WTC11 (cell line): Measurements from ENCODE around the gene CACNA1C.

ENCODE experiments used
- ATF1 ChIP-seq: sonication (generic); formaldehyde crosslinking; IDR thresholded peaks from 2 replicates; pipeline ENCODE4 v1.8.1; 2023; ENCODE audit warnings: mild to moderate bottlenecking, moderate library complexity, missing genetic modification reagents
- MYBL2 ChIP-seq: sonication (generic); formaldehyde crosslinking; IDR thresholded peaks from 2 replicates; pipeline ENCODE4 v1.8.1; 2023; ENCODE audit warnings: mild to moderate bottlenecking, moderate library complexity, missing genetic modification reagents
- NFYB ChIP-seq: sonication (generic); formaldehyde crosslinking; conservative IDR thresholded peaks from 2 replicates; pipeline ENCODE4 v1.8.0; 2022; ENCODE audit warnings: low read depth, missing genetic modification reagents
- TCF7 ChIP-seq: sonication (generic); formaldehyde crosslinking; IDR thresholded peaks from 2 replicates; pipeline ENCODE4 v1.8.0; 2022; ENCODE audit warnings: mild to moderate bottlenecking, low read depth, missing genetic modification reagents, moderate library complexity
- ZNF121 ChIP-seq: sonication (generic); formaldehyde crosslinking; IDR thresholded peaks from 2 replicates; pipeline ENCODE4 v1.8.0; 2023; ENCODE audit warnings: missing genetic modification reagents
- ZNF232 ChIP-seq: sonication (generic); formaldehyde crosslinking; IDR thresholded peaks from 2 replicates; pipeline ENCODE4 v1.8.0; 2022; ENCODE audit warnings: mild to moderate bottlenecking, missing genetic modification reagents
- ZNF671 ChIP-seq: fragments of 250-450 bp; sonication (Bioruptor Pico); IDR thresholded peaks from 2 replicates; pipeline ENCODE4 v1.8.0; 2021; ENCODE audit warnings: mild to moderate bottlenecking
- TF ChIP-seq, protein P1 (sequence below): sonication (generic); formaldehyde crosslinking; IDR thresholded peaks from 2 replicates; pipeline ENCODE4 v1.8.0; 2023; ENCODE audit warnings: missing genetic modification reagents, mild to moderate bottlenecking, borderline replicate concordance
- TF ChIP-seq, protein P2 (sequence below): sonication (generic); formaldehyde crosslinking; IDR thresholded peaks from 2 replicates; pipeline ENCODE4 v1.8.1; 2023; ENCODE audit warnings: mild to moderate bottlenecking, missing genetic modification reagents, borderline replicate concordance
- TF ChIP-seq, protein P3 (sequence below): fragments of 200-600 bp; IDR thresholded peaks from 2 replicates; pipeline ENCODE4 v1.8.0; 2022; ENCODE audit warnings: antibody characterized with exemption
- TF ChIP-seq, protein P4 (sequence below): sonication (generic); formaldehyde crosslinking; conservative IDR thresholded peaks from 2 replicates; pipeline ENCODE4 v1.8.1; 2022; ENCODE audit warnings: mild to moderate bottlenecking, missing genetic modification reagents
- TF ChIP-seq, protein P5 (sequence below): sonication (generic); formaldehyde crosslinking; IDR thresholded peaks from 2 replicates; pipeline ENCODE4 v1.8.1; 2022; ENCODE audit warnings: mild to moderate bottlenecking, moderate library complexity, missing genetic modification reagents

DNA sequence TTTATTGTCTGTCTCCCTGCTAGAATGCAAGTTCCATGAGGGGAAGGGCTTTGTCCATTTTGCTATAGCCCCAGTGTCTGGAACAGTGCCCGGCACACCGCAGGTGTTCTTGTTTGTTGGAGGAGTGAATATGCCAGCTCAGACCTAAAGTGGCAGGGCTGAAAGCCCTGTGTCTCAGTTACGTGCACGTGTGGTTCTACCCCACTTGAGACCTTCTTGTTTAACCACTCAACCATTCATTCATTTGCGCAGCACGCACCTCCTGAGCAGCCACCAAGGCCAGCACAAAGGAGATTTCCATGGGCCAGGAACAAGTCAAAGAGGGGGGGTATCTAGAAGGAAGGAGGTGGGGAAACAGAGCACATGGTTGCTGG is 404.0 kb downstream of the CACNA1C start:
- TF ChIP-seq, protein P1, sequence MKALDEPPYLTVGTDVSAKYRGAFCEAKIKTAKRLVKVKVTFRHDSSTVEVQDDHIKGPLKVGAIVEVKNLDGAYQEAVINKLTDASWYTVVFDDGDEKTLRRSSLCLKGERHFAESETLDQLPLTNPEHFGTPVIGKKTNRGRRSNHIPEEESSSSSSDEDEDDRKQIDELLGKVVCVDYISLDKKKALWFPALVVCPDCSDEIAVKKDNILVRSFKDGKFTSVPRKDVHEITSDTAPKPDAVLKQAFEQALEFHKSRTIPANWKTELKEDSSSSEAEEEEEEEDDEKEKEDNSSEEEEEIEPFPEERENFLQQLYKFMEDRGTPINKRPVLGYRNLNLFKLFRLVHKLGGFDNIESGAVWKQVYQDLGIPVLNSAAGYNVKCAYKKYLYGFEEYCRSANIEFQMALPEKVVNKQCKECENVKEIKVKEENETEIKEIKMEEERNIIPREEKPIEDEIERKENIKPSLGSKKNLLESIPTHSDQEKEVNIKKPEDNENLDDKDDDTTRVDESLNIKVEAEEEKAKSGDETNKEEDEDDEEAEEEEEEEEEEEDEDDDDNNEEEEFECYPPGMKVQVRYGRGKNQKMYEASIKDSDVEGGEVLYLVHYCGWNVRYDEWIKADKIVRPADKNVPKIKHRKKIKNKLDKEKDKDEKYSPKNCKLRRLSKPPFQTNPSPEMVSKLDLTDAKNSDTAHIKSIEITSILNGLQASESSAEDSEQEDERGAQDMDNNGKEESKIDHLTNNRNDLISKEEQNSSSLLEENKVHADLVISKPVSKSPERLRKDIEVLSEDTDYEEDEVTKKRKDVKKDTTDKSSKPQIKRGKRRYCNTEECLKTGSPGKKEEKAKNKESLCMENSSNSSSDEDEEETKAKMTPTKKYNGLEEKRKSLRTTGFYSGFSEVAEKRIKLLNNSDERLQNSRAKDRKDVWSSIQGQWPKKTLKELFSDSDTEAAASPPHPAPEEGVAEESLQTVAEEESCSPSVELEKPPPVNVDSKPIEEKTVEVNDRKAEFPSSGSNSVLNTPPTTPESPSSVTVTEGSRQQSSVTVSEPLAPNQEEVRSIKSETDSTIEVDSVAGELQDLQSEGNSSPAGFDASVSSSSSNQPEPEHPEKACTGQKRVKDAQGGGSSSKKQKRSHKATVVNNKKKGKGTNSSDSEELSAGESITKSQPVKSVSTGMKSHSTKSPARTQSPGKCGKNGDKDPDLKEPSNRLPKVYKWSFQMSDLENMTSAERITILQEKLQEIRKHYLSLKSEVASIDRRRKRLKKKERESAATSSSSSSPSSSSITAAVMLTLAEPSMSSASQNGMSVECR (CRISPR knock-in tag): no peak
- TF ChIP-seq ZNF121 (CRISPR knock-in tag) (no peak), ATF1 (CRISPR knock-in tag) (no peak), NFYB (no peak), ZNF232 (CRISPR knock-in tag) (no peak), MYBL2 (CRISPR knock-in tag) (no peak), ZNF671 (CRISPR knock-in tag) (no peak), TCF7 (CRISPR knock-in tag) (no peak)
- TF ChIP-seq, protein P2, sequence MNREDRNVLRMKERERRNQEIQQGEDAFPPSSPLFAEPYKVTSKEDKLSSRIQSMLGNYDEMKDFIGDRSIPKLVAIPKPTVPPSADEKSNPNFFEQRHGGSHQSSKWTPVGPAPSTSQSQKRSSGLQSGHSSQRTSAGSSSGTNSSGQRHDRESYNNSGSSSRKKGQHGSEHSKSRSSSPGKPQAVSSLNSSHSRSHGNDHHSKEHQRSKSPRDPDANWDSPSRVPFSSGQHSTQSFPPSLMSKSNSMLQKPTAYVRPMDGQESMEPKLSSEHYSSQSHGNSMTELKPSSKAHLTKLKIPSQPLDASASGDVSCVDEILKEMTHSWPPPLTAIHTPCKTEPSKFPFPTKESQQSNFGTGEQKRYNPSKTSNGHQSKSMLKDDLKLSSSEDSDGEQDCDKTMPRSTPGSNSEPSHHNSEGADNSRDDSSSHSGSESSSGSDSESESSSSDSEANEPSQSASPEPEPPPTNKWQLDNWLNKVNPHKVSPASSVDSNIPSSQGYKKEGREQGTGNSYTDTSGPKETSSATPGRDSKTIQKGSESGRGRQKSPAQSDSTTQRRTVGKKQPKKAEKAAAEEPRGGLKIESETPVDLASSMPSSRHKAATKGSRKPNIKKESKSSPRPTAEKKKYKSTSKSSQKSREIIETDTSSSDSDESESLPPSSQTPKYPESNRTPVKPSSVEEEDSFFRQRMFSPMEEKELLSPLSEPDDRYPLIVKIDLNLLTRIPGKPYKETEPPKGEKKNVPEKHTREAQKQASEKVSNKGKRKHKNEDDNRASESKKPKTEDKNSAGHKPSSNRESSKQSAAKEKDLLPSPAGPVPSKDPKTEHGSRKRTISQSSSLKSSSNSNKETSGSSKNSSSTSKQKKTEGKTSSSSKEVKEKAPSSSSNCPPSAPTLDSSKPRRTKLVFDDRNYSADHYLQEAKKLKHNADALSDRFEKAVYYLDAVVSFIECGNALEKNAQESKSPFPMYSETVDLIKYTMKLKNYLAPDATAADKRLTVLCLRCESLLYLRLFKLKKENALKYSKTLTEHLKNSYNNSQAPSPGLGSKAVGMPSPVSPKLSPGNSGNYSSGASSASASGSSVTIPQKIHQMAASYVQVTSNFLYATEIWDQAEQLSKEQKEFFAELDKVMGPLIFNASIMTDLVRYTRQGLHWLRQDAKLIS (CRISPR knock-in tag): no peak
- TF ChIP-seq, protein P3, sequence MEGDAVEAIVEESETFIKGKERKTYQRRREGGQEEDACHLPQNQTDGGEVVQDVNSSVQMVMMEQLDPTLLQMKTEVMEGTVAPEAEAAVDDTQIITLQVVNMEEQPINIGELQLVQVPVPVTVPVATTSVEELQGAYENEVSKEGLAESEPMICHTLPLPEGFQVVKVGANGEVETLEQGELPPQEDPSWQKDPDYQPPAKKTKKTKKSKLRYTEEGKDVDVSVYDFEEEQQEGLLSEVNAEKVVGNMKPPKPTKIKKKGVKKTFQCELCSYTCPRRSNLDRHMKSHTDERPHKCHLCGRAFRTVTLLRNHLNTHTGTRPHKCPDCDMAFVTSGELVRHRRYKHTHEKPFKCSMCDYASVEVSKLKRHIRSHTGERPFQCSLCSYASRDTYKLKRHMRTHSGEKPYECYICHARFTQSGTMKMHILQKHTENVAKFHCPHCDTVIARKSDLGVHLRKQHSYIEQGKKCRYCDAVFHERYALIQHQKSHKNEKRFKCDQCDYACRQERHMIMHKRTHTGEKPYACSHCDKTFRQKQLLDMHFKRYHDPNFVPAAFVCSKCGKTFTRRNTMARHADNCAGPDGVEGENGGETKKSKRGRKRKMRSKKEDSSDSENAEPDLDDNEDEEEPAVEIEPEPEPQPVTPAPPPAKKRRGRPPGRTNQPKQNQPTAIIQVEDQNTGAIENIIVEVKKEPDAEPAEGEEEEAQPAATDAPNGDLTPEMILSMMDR: no peak
- TF ChIP-seq, protein P4, sequence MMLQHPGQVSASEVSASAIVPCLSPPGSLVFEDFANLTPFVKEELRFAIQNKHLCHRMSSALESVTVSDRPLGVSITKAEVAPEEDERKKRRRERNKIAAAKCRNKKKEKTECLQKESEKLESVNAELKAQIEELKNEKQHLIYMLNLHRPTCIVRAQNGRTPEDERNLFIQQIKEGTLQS: no peak
- TF ChIP-seq, protein P5, sequence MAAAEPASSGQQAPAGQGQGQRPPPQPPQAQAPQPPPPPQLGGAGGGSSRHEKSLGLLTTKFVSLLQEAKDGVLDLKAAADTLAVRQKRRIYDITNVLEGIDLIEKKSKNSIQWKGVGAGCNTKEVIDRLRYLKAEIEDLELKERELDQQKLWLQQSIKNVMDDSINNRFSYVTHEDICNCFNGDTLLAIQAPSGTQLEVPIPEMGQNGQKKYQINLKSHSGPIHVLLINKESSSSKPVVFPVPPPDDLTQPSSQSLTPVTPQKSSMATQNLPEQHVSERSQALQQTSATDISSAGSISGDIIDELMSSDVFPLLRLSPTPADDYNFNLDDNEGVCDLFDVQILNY: no peak
